AG08395 (cell line): ENCODE results near the gene MAPKAPK3.

Source experiments
- DNase-seq: peaks from one replicate; pipeline ENCODE4 v3.0.0; 2012; ENCODE audit warnings: mixed read lengths, low spot score

The MAPKAPK3 gene

DNA sequence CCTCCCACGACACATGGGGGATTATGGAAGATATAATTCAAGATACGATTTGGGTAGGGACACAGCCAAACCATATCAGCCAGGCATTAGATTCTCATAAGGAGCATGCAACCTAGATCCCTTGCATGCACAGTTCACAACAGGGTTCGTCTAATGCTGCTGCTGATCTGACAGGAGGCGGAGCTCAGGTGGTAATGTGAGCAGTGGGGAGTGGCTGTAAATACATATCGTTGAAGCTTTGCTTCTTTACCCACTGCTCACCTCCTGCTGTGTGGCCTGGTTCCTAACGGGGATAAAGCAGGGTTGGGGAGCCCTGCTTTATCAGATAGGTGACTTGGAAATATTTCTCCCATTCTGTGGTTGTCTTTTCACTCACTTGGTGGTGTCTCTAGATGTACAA lies 72.6 kb downstream of the MAPKAPK3 start:
- DNase-seq, result no peak

- no peak for DNase-seq
Observed at GRCh38 chr3:50695031-50695430, 78.1 kb downstream of the MAPKAPK3 start.

- DNase-seq, result no peak
Observed at GRCh38 chr3:50696276-50696675, 79.3 kb downstream of the MAPKAPK3 start.

DNA sequence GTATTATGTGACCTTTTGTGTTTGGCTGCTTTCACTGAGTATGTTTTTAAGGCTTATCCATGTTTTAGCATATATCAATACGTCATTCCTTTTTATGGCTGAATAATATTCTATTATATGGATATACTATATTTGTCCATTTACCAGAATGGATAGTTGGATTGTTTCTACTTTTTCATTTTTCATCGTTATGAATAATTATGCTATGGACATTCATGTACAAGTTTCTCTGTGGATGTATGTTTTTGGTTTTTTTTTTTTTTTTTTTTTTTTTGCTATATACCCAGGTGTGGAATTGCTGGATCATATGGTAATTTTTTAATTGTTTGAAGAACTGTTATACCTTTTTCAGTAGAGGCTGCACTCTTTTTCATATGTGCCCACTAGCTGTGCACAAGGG lies 81.3 kb downstream of the MAPKAPK3 start:
- no peak for DNase-seq
